Activated CD4-positive, alpha-beta memory T cell treated with anti-CD3 and anti-CD28 coated beads, Interleukin-2, amount 10 ng/mL, durations not matched to agents 7 days and 5 days (primary cell): Measurements from ENCODE around the gene ST3GAL4. TPM values are rescaled to one million over a fixed set of nuclear protein-coding genes. Genes with fewer than 3 reads are reported as not detected.

Source experiments
- CTCF ChIA-PET: fragments of 350-600 bp; sonication (Branson Sonifier 250); formaldehyde crosslinking; loops from one replicate; lab custom pipeline; 2021; ENCODE audit warnings: antibody characterized with exemption, inconsistent platforms; lab: Charles Lee
- POLR2A ChIA-PET: fragments of 350-600 bp; sonication (Branson Sonifier 250); formaldehyde crosslinking; loops from one replicate; lab custom pipeline; 2021; ENCODE audit warnings: antibody characterized with exemption; lab: Charles Lee
- DNase-seq: peaks from one replicate; pipeline ENCODE4 v3.0.0-alpha.2; 2020
- H3K27ac Mint-ChIP-seq: one replicate; pipeline ENCODE4 v1.8.0; 2021; ENCODE audit warnings: mild to moderate bottlenecking, mixed read lengths
- H3K27me3 Mint-ChIP-seq: one replicate; pipeline ENCODE4 v1.8.0; 2021; ENCODE audit warnings: mixed read lengths
- H3K36me3 Mint-ChIP-seq: one replicate; pipeline ENCODE4 v1.8.0; 2021; ENCODE audit warnings: low read depth, mixed read lengths
- H3K4me1 Mint-ChIP-seq: one replicate; pipeline ENCODE4 v1.8.0; 2021; ENCODE audit warnings: mixed read lengths
- H3K4me3 Mint-ChIP-seq: one replicate; pipeline ENCODE4 v1.8.0; 2021; ENCODE audit warnings: mild to moderate bottlenecking, mixed read lengths
- H3K9me3 Mint-ChIP-seq: one replicate; pipeline ENCODE4 v1.8.0; 2021; ENCODE audit warnings: mixed read lengths
- total RNA-seq, 2 experiments: library from RNA; stranded (reverse); gene quantifications; one replicate each; pipeline ENCODE4 v1.2.3, GENCODE V29; 2021

ST3GAL4 gene
- total RNA-seq, 2 experiments from 2014 or later, result 7.4 to 8.5 TPM

GRCh38 chr11:126433989-126434949 is 78.8 kb downstream of the ST3GAL4 start:
- POLR2A ChIA-PET, result no interaction called here
- H3K9me3 Mint-ChIP-seq, result no peaks in the 10 kb centered on the region
- no peaks in the 10 kb centered on the region for H3K27me3 Mint-ChIP-seq
- no peaks in the 10 kb centered on the region for H3K36me3 Mint-ChIP-seq
- no peak for DNase-seq
- no peaks in the 10 kb centered on the region for H3K4me1 Mint-ChIP-seq
- H3K27ac Mint-ChIP-seq, result no peak overlapping the region
- H3K4me3 Mint-ChIP-seq, result no peak overlapping the region
- CTCF ChIA-PET, result interaction anchor here (1.0 to 1.5 kb wide), 2 partner anchors 8 to 125 kb away, joined by 3 to 4 read pairs; no protein-coding TSS in a partner anchor

GRCh38 chr11:126434950-126435335 is 79.5 kb downstream of the ST3GAL4 start:
- no peak overlapping the region for H3K4me3 Mint-ChIP-seq
- no peaks in the 10 kb centered on the region for H3K4me1 Mint-ChIP-seq
- H3K27me3 Mint-ChIP-seq, result no peaks in the 10 kb centered on the region
- no peaks in the 10 kb centered on the region for H3K36me3 Mint-ChIP-seq
- no peaks in the 10 kb centered on the region for H3K9me3 Mint-ChIP-seq
- CTCF ChIA-PET, result no interaction called here
- DNase-seq, result no peak
- POLR2A ChIA-PET, result no interaction called here
- H3K27ac Mint-ChIP-seq, result no peak overlapping the region

GRCh38 chr11:126436209-126436755 is 80.8 kb downstream of the ST3GAL4 start:
- no peak overlapping the region for H3K4me3 Mint-ChIP-seq
- POLR2A ChIA-PET, result no interaction called here
- H3K27me3 Mint-ChIP-seq, result peaks cover 5% of the 10 kb centered on the region
- H3K36me3 Mint-ChIP-seq, result no peaks in the 10 kb centered on the region
- DNase-seq, result no peak
- CTCF ChIA-PET, result no interaction called here
- no peak overlapping the region for H3K27ac Mint-ChIP-seq
- H3K4me1 Mint-ChIP-seq, result peaks cover 5% of the 10 kb centered on the region
- H3K9me3 Mint-ChIP-seq, result no peaks in the 10 kb centered on the region

- Mint-ChIP-seq H3K27me3 (peaks cover 7% of the 10 kb centered on the region), H3K4me1 (peaks cover 5% of the 10 kb centered on the region)
- CTCF ChIA-PET, result no interaction called here
These were observed 82.2 kb downstream of the ST3GAL4 start for GRCh38 chr11:126437731-126438130.

GRCh38 chr11:126438272-126438671 is 82.8 kb downstream of the ST3GAL4 start:
- Mint-ChIP-seq H3K9me3 (no peaks in the 10 kb centered on the region), H3K4me3 (no peak overlapping the region), H3K4me1 (peaks cover 5% of the 10 kb centered on the region), H3K36me3 (no peaks in the 10 kb centered on the region), H3K27me3 (peaks cover 11% of the 10 kb centered on the region), H3K27ac (no peak overlapping the region)
- DNase-seq, result no peak
- ChIA-PET POLR2A (no interaction called here), CTCF (interaction anchor here (0.5 kb wide), 1 partner anchor 215 kb away, joined by 4 read pairs; no protein-coding TSS in a partner anchor)

More at GRCh38 chr11:126437731-126438130, 82.2 kb downstream of the ST3GAL4 start:
- no peaks in the 10 kb centered on the region for H3K9me3 Mint-ChIP-seq
- no peaks in the 10 kb centered on the region for H3K36me3 Mint-ChIP-seq
- DNase-seq, result no peak
- H3K27ac Mint-ChIP-seq, result no peak overlapping the region
- POLR2A ChIA-PET, result no interaction called here
- H3K4me3 Mint-ChIP-seq, result no peak overlapping the region

GRCh38 chr11:126438691-126439090 is 83.2 kb downstream of the ST3GAL4 start:
- H3K27me3 Mint-ChIP-seq, result peaks cover 11% of the 10 kb centered on the region
- H3K4me3 Mint-ChIP-seq, result no peak overlapping the region
- no peak overlapping the region for H3K27ac Mint-ChIP-seq
- H3K9me3 Mint-ChIP-seq, result no peaks in the 10 kb centered on the region
- H3K36me3 Mint-ChIP-seq, result no peaks in the 10 kb centered on the region
- peaks cover 5% of the 10 kb centered on the region for H3K4me1 Mint-ChIP-seq
- POLR2A ChIA-PET, result no interaction called here
- CTCF ChIA-PET, result interaction anchor here (0.5 to 9.0 kb wide), 2 partner anchors 40 to 215 kb away, joined by 4 to 136 read pairs; no protein-coding TSS in a partner anchor
- no peak for DNase-seq

- ChIA-PET POLR2A (interaction anchor here (1.8 kb wide), 1 partner anchor 41 kb away, joined by 5 read pairs; no protein-coding TSS in a partner anchor), CTCF (interaction anchor here (1.0 to 9.0 kb wide), 8 partner anchors 11 to 167 kb away, joined by 3 to 136 read pairs (median 4); partner anchors contain the start of gene ST3GAL4)
- Mint-ChIP-seq H3K4me1 (peaks cover 5% of the 10 kb centered on the region), H3K4me3 (no peak overlapping the region), H3K9me3 (no peaks in the 10 kb centered on the region), H3K36me3 (no peaks in the 10 kb centered on the region), H3K27ac (no peak overlapping the region), H3K27me3 (peaks cover 11% of the 10 kb centered on the region)
- no peak for DNase-seq
These were observed 84.8 kb downstream of the ST3GAL4 start for GRCh38 chr11:126440276-126440675.

GRCh38 chr11:126440792-126441514 is 85.5 kb downstream of the ST3GAL4 start:
- peaks cover 11% of the 10 kb centered on the region for H3K27me3 Mint-ChIP-seq
- no peaks in the 10 kb centered on the region for H3K9me3 Mint-ChIP-seq
- peak; percentile 75 for DNase-seq
- ChIA-PET POLR2A (interaction anchor here (1.1 to 1.8 kb wide), 2 partner anchors 25 to 40 kb away, joined by 3 to 5 read pairs; no protein-coding TSS in a partner anchor), CTCF (interaction anchor here (0.6 to 9.0 kb wide), 12 partner anchors 10 to 905 kb away, joined by 3 to 136 read pairs (median 4); partner anchors contain the start of gene ST3GAL4)
- H3K27ac Mint-ChIP-seq, result no peak overlapping the region
- no peak overlapping the region for H3K4me3 Mint-ChIP-seq
- H3K36me3 Mint-ChIP-seq, result no peaks in the 10 kb centered on the region
- H3K4me1 Mint-ChIP-seq, result peaks cover 5% of the 10 kb centered on the region

- no peak for DNase-seq
- Mint-ChIP-seq H3K27ac (no peak overlapping the region), H3K4me1 (peaks cover 5% of the 10 kb centered on the region), H3K4me3 (no peak overlapping the region), H3K27me3 (peaks cover 11% of the 10 kb centered on the region), H3K9me3 (no peaks in the 10 kb centered on the region), H3K36me3 (no peaks in the 10 kb centered on the region)
- ChIA-PET POLR2A (interaction anchor here (0.8 kb wide), 1 partner anchor 38 kb away, joined by 3 read pairs; no protein-coding TSS in a partner anchor), CTCF (interaction anchor here (1.3 to 9.0 kb wide), 3 partner anchors 9 to 40 kb away, joined by 4 to 136 read pairs (median 6); no protein-coding TSS in a partner anchor)
These were observed 87.6 kb downstream of the ST3GAL4 start for GRCh38 chr11:126443120-126443519.

GRCh38 chr11:126444072-126444471 is 88.6 kb downstream of the ST3GAL4 start:
- CTCF ChIA-PET, result interaction anchor here (1.3 to 9.0 kb wide), 3 partner anchors 35 to 164 kb away, joined by 3 to 136 read pairs (median 6); no protein-coding TSS in a partner anchor
- H3K27me3 Mint-ChIP-seq, result peaks cover 11% of the 10 kb centered on the region

GRCh38 chr11:126446581-126446980 is 91.1 kb downstream of the ST3GAL4 start:
- Mint-ChIP-seq H3K36me3 (peaks cover 6% of the 10 kb centered on the region), H3K27ac (no peak overlapping the region), H3K27me3 (peaks cover 5% of the 10 kb centered on the region), H3K9me3 (peaks cover 19% of the 10 kb centered on the region), H3K4me1 (no peaks in the 10 kb centered on the region), H3K4me3 (no peak overlapping the region)
- ChIA-PET POLR2A (no interaction called here), CTCF (interaction anchor here (0.7 to 9.0 kb wide), 2 partner anchors 32 to 428 kb away, joined by 3 to 136 read pairs; no protein-coding TSS in a partner anchor)
- no peak for DNase-seq

More at GRCh38 chr11:126444072-126444471, 88.6 kb downstream of the ST3GAL4 start:
- Mint-ChIP-seq H3K9me3 (no peaks in the 10 kb centered on the region), H3K36me3 (no peaks in the 10 kb centered on the region), H3K4me3 (no peak overlapping the region), H3K27ac (no peak overlapping the region), H3K4me1 (peaks cover 5% of the 10 kb centered on the region)
- POLR2A ChIA-PET, result no interaction called here
- no peak for DNase-seq

- no peak for DNase-seq
- no peak overlapping the region for H3K4me3 Mint-ChIP-seq
- no peak overlapping the region for H3K27ac Mint-ChIP-seq
- POLR2A ChIA-PET, result no interaction called here
- H3K27me3 Mint-ChIP-seq, result no peaks in the 10 kb centered on the region
- H3K9me3 Mint-ChIP-seq, result peaks cover 22% of the 10 kb centered on the region
- CTCF ChIA-PET, result no interaction called here
- H3K4me1 Mint-ChIP-seq, result no peaks in the 10 kb centered on the region
- H3K36me3 Mint-ChIP-seq, result peaks cover 6% of the 10 kb centered on the region
These were observed 94.7 kb downstream of the ST3GAL4 start for GRCh38 chr11:126450198-126450597.
